GM19035 (cell line): ENCODE measurements around the gene PBX3.

Source experiments
- ATAC-seq: cut with Tn5 transposase; IDR thresholded peaks from one replicate; pipeline ENCODE4 v1.9.1; 2021; ENCODE audit not compliant: unreplicated experiment

PBX3 gene

GRCh38 chr9:125747053-125747764 lies at the start of gene PBX3:
PBX3 (plus strand) TSS chr9:125747373.
- peak; percentile 17 for ATAC-seq

GRCh38 chr9:125699870-125700269 lies 47.3 kb upstream of the PBX3 start:
- no peak for ATAC-seq

- peak; percentile 85 for ATAC-seq
Observed at GRCh38 chr9:125700791-125701190, 46.4 kb upstream of the PBX3 start.

- ATAC-seq = no peak
Observed at GRCh38 chr9:125701351-125701750, 45.8 kb upstream of the PBX3 start.

GRCh38 chr9:125703662-125704061 lies 43.5 kb upstream of the PBX3 start:
- no peak for ATAC-seq

- no peak for ATAC-seq
Observed at GRCh38 chr9:125705893-125706292, 41.3 kb upstream of the PBX3 start.

- ATAC-seq = peak; percentile 94
Observed at GRCh38 chr9:125706651-125707471, 40.3 kb upstream of the PBX3 start, which contains the start of gene MAPKAP1. MAPKAP1 (minus strand) TSS chr9:125707208; CDS start chr9:125672574, 34,634 bp downstream.

- peak; percentile 17 for ATAC-seq
Observed at GRCh38 chr9:125707472-125707804, 39.7 kb upstream of the PBX3 start.

- no peak for ATAC-seq
Observed at GRCh38 chr9:125726456-125727132, 20.6 kb upstream of the PBX3 start.

GRCh38 chr9:125730168-125730567 lies 17.0 kb upstream of the PBX3 start:
- no peak for ATAC-seq

GRCh38 chr9:125732562-125732961 lies 14.6 kb upstream of the PBX3 start:
- ATAC-seq = no peak

- ATAC-seq = no peak
Observed at GRCh38 chr9:125739436-125739835, 7.7 kb upstream of the PBX3 start.

GRCh38 chr9:125742657-125743056 lies 4.5 kb upstream of the PBX3 start:
- no peak for ATAC-seq

- ATAC-seq = no peak
Observed at GRCh38 chr9:125743682-125744428, 3.3 kb upstream of the PBX3 start.

GRCh38 chr9:125744616-125745015 lies 2.6 kb upstream of the PBX3 start:
- no peak for ATAC-seq

- ATAC-seq = no peak
Observed at GRCh38 chr9:125745018-125745417, 2.2 kb upstream of the PBX3 start.

- ATAC-seq = no peak
Observed at GRCh38 chr9:125745682-125746016, 1.5 kb upstream of the PBX3 start.

GRCh38 chr9:125746017-125746773 lies 978 bp upstream of the PBX3 start:
- ATAC-seq = peak; percentile 71

- peak; percentile 23 for ATAC-seq
Observed at GRCh38 chr9:125746774-125747052, 460 bp upstream of the PBX3 start.

GRCh38 chr9:125747765-125748445 lies 732 bp downstream of the PBX3 start:
- no peak for ATAC-seq
